ENCODE results near the gene WNT6. TPM values are rescaled to one million over a fixed set of nuclear protein-coding genes. Genes with fewer than 3 reads are reported as not detected.

The WNT6 gene
- total RNA-seq, 2 donors from 2014 or later = 8.0 to 56.5 TPM

- no peak for TF ChIP-seq CTCF (IDR thresholded peaks at IDR 0.05)
- TF ChIP-seq POLR2A (IDR thresholded peaks at IDR 0.05) = no peak
- no peak for TF ChIP-seq POLR2AphosphoS5 (IDR thresholded peaks at IDR 0.05)
- no peaks in the 10 kb centered on the region for H3K36me3 ChIP-seq
- H3K27ac ChIP-seq = no peak overlapping the region
- H3K4me3 ChIP-seq = no peak overlapping the region
- H3K9me3 ChIP-seq = no peaks in the 10 kb centered on the region
- no peak for DNase-seq (ENCODE audit: low spot score)
- no peaks in the 10 kb centered on the region for H3K4me1 ChIP-seq (replicated peaks)
- no peaks in the 10 kb centered on the region for H3K27me3 ChIP-seq (replicated peaks; ENCODE audit: insufficient read depth)
- intact Hi-C loops (cut with DNase I) = no loop called here
- 69% methylated on average over 3 of the region's 3 CpGs for WGBS
Observed at GRCh38 chr2:218863021-218863520, 3.5 kb downstream of the WNT6 start.

DNA sequence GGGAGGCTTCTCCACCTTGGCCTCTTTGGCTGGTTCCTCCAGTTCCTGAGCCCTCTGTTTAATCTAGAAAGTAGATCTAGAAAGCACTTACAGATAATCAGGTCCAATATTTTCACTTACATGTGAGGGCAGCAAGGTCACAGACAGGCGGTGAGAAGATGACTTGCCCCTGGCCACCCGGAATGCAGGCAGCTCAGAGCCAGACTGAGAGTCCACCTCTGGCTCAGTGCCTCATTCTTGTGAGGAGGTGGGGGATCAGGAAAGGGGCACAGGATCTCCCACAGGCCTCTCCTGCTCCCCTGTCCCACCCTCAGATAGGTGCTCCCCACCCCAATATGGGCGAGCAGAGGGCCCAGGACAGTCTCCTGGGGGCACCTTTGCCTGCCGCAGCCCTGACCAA, 5.8 kb downstream of the WNT6 start:
- H3K36me3 ChIP-seq = no peaks in the 10 kb centered on the region
- 58% methylated on average over 4 of the region's 4 CpGs for WGBS

GRCh38 chr2:218865999-218866398, 6.4 kb downstream of the WNT6 start:
- Histone ChIP-seq H3K27me3 (replicated peaks; ENCODE audit: insufficient read depth) (no peaks in the 10 kb centered on the region), H3K4me1 (replicated peaks) (no peaks in the 10 kb centered on the region), H3K9me3 (no peaks in the 10 kb centered on the region), H3K4me3 (no peak overlapping the region), H3K27ac (no peak overlapping the region), H3K36me3 (no peaks in the 10 kb centered on the region)
- WGBS = 48% methylated on average over 6 of the region's 6 CpGs
- DNase-seq (ENCODE audit: low spot score) = no peak
- intact Hi-C loops (cut with DNase I) = no loop called here
- TF ChIP-seq POLR2AphosphoS5 (IDR thresholded peaks at IDR 0.05) = no peak
- no peak for TF ChIP-seq POLR2A (IDR thresholded peaks at IDR 0.05)
- no peak for TF ChIP-seq CTCF (IDR thresholded peaks at IDR 0.05)

More for the DNA sequence above, 5.8 kb downstream of the WNT6 start:
- H3K9me3 ChIP-seq = no peaks in the 10 kb centered on the region
- TF ChIP-seq POLR2A (IDR thresholded peaks at IDR 0.05) (no peak), POLR2AphosphoS5 (IDR thresholded peaks at IDR 0.05) (no peak), CTCF (IDR thresholded peaks at IDR 0.05) (no peak)
- H3K4me1 ChIP-seq (replicated peaks) = no peaks in the 10 kb centered on the region
- DNase-seq (ENCODE audit: low spot score) = no peak
- H3K4me3 ChIP-seq = no peak overlapping the region
- H3K27me3 ChIP-seq (replicated peaks; ENCODE audit: insufficient read depth) = no peaks in the 10 kb centered on the region
- H3K27ac ChIP-seq = no peak overlapping the region
- intact Hi-C loops (cut with DNase I) = no loop called here

DNA sequence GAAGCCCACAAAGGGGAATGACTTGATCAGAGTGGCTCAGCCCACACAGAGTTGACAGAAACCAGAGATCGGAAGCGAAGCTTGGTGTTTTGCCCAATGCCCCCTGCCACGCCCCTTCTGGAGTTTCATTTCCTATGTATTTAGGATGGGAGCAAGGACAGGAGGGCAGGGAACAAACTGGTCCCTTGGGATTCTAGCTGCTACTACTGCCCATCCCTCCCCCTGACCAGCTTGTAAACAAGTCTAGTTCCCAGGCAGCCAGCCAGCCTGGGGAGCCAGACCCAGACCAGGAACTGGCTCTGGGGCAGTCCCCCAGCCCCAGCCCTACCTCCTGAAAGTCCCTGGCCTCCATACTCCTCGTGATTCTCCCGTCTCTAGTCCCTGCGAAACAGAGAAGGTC, 8.3 kb downstream of the WNT6 start:
- intact Hi-C loops (cut with DNase I) = no loop called here
- H3K36me3 ChIP-seq = no peaks in the 10 kb centered on the region
- TF ChIP-seq POLR2AphosphoS5 (IDR thresholded peaks at IDR 0.05) (no peak), POLR2A (IDR thresholded peaks at IDR 0.05) (no peak), CTCF (IDR thresholded peaks at IDR 0.05) (no peak)
- 29% methylated on average over 6 of the region's 6 CpGs for WGBS
- H3K4me1 ChIP-seq (replicated peaks) = no peaks in the 10 kb centered on the region
- peaks cover 4% of the 10 kb centered on the region for H3K27me3 ChIP-seq (replicated peaks; ENCODE audit: insufficient read depth)
- DNase-seq (ENCODE audit: low spot score) = no peak
- no peak overlapping the region for H3K4me3 ChIP-seq
- H3K9me3 ChIP-seq = no peaks in the 10 kb centered on the region
- no peak overlapping the region for H3K27ac ChIP-seq

GRCh38 chr2:218869064-218869463, 9.5 kb downstream of the WNT6 start:
- intact Hi-C loops (cut with DNase I) = no loop called here
- no peaks in the 10 kb centered on the region for H3K9me3 ChIP-seq
- no peak for DNase-seq (ENCODE audit: low spot score)
- no peak overlapping the region for H3K4me3 ChIP-seq
- 85% methylated on average over 9 of the region's 9 CpGs for WGBS
- no peaks in the 10 kb centered on the region for H3K36me3 ChIP-seq
- H3K4me1 ChIP-seq (replicated peaks) = no peaks in the 10 kb centered on the region
- no peak overlapping the region for H3K27ac ChIP-seq
- peaks cover 7% of the 10 kb centered on the region for H3K27me3 ChIP-seq (replicated peaks; ENCODE audit: insufficient read depth)
- TF ChIP-seq POLR2A (IDR thresholded peaks at IDR 0.05) = no peak
- no peak for TF ChIP-seq CTCF (IDR thresholded peaks at IDR 0.05)
- TF ChIP-seq POLR2AphosphoS5 (IDR thresholded peaks at IDR 0.05) = no peak

Measured in prostate gland (tissue), 2 donors.